HFFc6 (cell line): ENCODE measurements around the gene NLK. TPM values are rescaled to one million over a fixed set of nuclear protein-coding genes. Genes with fewer than 3 reads are reported as not detected.
A peak's percentile ranks its signal among the peaks of the same experiment; 100 is the strongest.

Experiments used
- DNase-seq: peaks from one replicate; pipeline ENCODE4 v3.0.0-alpha.2; 2018
- H3K27ac Mint-ChIP-seq: 2 replicates; pipeline ENCODE4 v1.8.0; 2020; ENCODE audit warnings: mild to moderate bottlenecking, mixed read lengths
- H3K27me3 Mint-ChIP-seq: 2 replicates; pipeline ENCODE4 v1.8.0; 2021; ENCODE audit warnings: mild to moderate bottlenecking, moderate library complexity, mixed read lengths; ENCODE audit not compliant: insufficient read depth
- H3K36me3 Mint-ChIP-seq: 2 replicates; pipeline ENCODE4 v1.8.0; 2021; ENCODE audit warnings: low read depth, mixed read lengths
- H3K4me1 Mint-ChIP-seq: 2 replicates; pipeline ENCODE4 v1.8.0; 2020; ENCODE audit warnings: low read depth, mixed read lengths
- H3K4me3 Mint-ChIP-seq: 2 replicates; pipeline ENCODE4 v1.8.0; 2020; ENCODE audit warnings: mild to moderate bottlenecking, moderate library complexity, mixed read lengths
- H3K9me3 Mint-ChIP-seq: 2 replicates; pipeline ENCODE4 v1.8.0; 2020; ENCODE audit warnings: mild to moderate bottlenecking, mixed read lengths
- total RNA-seq, 6 experiments: library from RNA; stranded (reverse); fragmentation: NEBNext Ultra II Directional; extraction: Animal tissue kit (Norgen Biotek cat#: 25700); gene quantifications; 2 replicates in 1 of 6; 3 replicates in 5 of 6; pipeline ENCODE4 v1.2.3, GENCODE V29; 2021
- TF ChIP-seq, protein P1 (sequence below): fragments of 200-600 bp; sonication (generic); IDR thresholded peaks from 2 replicates; pipeline ENCODE4 v1.5.0; 2021; ENCODE audit warnings: antibody characterized with exemption, mild to moderate bottlenecking

Gene NLK
- total RNA-seq, 6 experiments from 2014 or later, result 18.5 to 25.3 (median 22.1) TPM

DNA sequence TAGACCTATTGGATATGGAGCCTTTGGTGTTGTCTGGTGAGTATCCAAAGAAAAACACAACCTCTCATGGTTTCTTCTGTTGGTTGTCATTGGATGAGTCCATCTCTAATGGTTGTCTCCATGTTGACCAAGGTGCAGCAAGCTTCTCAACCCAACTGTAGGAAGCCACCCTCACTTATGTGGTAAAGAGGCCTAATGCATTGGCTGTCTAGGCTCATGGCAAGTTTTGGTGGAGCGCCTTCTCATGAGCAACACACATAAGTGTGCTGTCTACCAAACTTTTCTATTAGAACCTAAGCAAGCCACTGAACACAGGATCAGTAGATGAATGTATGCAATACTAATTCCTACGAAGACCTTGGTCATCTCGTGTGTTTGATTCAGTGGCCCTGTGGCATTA lies 819 bp downstream of the NLK start:
- H3K9me3 Mint-ChIP-seq, result peaks cover 9% of the 10 kb centered on the region; the same call in 1 of the 2 replicates
- H3K36me3 Mint-ChIP-seq, result peaks cover 57% of the 10 kb centered on the region
- peaks cover 6% of the 10 kb centered on the region for H3K27me3 Mint-ChIP-seq
- TF ChIP-seq, protein P1, sequence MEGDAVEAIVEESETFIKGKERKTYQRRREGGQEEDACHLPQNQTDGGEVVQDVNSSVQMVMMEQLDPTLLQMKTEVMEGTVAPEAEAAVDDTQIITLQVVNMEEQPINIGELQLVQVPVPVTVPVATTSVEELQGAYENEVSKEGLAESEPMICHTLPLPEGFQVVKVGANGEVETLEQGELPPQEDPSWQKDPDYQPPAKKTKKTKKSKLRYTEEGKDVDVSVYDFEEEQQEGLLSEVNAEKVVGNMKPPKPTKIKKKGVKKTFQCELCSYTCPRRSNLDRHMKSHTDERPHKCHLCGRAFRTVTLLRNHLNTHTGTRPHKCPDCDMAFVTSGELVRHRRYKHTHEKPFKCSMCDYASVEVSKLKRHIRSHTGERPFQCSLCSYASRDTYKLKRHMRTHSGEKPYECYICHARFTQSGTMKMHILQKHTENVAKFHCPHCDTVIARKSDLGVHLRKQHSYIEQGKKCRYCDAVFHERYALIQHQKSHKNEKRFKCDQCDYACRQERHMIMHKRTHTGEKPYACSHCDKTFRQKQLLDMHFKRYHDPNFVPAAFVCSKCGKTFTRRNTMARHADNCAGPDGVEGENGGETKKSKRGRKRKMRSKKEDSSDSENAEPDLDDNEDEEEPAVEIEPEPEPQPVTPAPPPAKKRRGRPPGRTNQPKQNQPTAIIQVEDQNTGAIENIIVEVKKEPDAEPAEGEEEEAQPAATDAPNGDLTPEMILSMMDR, result no peak
- H3K4me3 Mint-ChIP-seq, result peak overlapping the region; percentile 92
- peaks cover 90% of the 10 kb centered on the region for H3K4me1 Mint-ChIP-seq
- peak overlapping the region; percentile 36; the same call in 1 of the 2 replicates for H3K27ac Mint-ChIP-seq
- DNase-seq, result no peak

DNA sequence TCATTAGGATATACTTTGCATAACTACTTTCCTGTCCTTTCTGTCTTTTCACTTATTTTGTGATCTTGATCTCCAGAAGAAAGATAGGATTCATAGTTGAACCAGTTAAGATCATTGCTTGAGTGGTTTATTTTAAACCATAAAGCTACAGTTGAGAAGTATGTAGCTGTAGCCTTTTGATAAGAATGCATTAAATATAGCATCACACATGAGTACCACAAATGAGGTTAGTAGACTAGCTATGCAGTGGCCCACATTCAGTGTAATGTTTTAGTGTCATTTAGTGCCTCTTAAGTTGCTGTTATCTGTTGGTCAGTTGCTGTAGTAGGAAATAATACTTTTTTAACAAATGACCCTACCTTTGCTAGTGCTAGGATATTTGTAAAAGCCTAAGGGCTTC lies 1.3 kb downstream of the NLK start:
- H3K27ac Mint-ChIP-seq, result no peak overlapping the region; the same call in 1 of the 2 replicates
- TF ChIP-seq, protein P1, result no peak
- peaks cover 9% of the 10 kb centered on the region; the same call in 1 of the 2 replicates for H3K9me3 Mint-ChIP-seq
- H3K4me1 Mint-ChIP-seq, result peaks cover 87% of the 10 kb centered on the region
- H3K36me3 Mint-ChIP-seq, result peaks cover 58% of the 10 kb centered on the region
- peak overlapping the region; percentile 92 for H3K4me3 Mint-ChIP-seq
- no peak for DNase-seq
- H3K27me3 Mint-ChIP-seq, result peaks cover 6% of the 10 kb centered on the region

DNA sequence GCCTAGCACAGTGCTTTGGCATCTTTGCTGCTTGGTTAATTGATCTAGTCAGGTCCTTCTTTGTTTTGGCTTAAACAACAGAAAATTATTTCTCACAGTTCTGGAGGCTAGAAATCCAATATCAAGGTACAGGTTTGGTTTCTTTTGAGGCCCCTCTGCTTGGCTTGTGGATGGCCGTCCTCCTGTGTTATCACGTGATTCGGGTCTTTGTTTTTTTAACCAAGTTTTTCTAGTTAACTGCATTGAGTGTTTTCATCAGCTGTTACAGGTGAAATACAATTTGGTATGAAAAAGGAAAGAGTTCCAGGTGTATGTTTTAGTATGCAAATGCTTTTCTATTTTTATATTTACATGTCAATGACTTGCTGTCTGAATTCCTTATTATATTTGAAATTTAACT lies 2.8 kb downstream of the NLK start:
- H3K4me3 Mint-ChIP-seq, result peak overlapping the region; percentile 92
- H3K4me1 Mint-ChIP-seq, result peaks cover 83% of the 10 kb centered on the region
- TF ChIP-seq, protein P1, result no peak
- peaks cover 61% of the 10 kb centered on the region for H3K36me3 Mint-ChIP-seq
- H3K27me3 Mint-ChIP-seq, result peaks cover 6% of the 10 kb centered on the region; the same call in 1 of the 2 replicates
- peaks cover 5% of the 10 kb centered on the region; the same call in 1 of the 2 replicates for H3K9me3 Mint-ChIP-seq
- H3K27ac Mint-ChIP-seq, result no peak overlapping the region
- DNase-seq, result no peak

DNA sequence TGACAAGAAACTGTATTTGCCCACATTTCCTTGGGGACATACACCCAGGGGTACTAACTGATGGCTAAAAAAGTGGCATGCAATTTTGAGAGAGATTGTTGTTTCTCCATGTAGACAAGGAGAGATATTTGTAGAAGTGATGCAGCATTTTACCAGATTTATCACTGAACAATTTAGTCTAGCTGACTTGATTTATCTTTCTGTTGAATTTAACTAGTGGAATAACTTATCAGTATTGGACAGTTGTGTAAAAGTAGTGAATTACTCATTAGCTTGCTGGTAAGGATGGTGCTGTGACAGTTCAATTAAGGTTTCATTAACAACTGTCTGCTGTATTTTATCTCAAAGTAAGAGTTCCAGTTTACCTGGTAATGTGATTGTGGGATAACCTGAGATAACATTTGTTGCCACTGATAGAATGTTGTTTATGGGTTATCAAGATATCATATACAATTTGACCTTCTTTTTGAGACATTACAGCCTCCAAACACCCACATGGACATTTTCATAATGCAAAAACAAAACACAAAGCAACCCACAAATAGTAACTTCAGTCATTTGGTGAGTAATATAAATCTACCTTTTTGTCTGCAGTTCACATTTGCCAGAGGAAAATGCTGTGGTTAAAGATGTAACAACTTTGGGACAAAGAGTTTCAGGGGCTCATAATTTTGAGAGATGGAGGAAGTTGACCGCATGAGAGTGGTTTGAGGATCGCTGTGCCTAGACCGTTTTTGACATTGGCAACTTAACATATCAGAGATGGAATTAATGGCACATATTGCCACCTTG lies 3.8 kb downstream of the NLK start:
- H3K27ac Mint-ChIP-seq, result no peak overlapping the region
- peaks cover 3% of the 10 kb centered on the region; the same call in 1 of the 2 replicates for H3K27me3 Mint-ChIP-seq
- no peaks in the 10 kb centered on the region for H3K9me3 Mint-ChIP-seq
- DNase-seq, result no peak
- peaks cover 79% of the 10 kb centered on the region for H3K4me1 Mint-ChIP-seq
- H3K4me3 Mint-ChIP-seq, result peak overlapping the region; percentile 92
- TF ChIP-seq, protein P1, result no peak
- H3K36me3 Mint-ChIP-seq, result peaks cover 56% of the 10 kb centered on the region

DNA sequence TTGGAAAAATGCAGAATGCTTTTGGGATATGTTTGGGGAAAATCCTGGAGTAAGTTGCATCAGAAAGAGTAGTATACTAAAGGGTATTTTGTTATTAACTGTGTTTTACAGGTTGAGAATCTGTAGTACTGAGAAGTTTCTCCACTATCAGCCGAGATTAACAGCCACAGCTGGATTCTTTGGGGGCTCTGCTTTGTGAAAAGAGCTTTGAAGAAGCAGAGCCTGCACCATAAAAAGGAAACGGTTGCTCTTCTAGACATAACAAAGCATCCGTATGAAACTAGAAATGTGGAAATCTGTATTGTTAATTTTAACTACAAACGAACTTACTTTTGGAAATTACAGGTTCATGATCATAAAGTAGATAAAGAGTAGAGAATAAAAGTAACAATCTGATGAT lies 5.3 kb downstream of the NLK start:
- Mint-ChIP-seq H3K9me3 (no peaks in the 10 kb centered on the region), H3K27ac (no peak overlapping the region), H3K4me1 (peaks cover 85% of the 10 kb centered on the region), H3K4me3 (no peak overlapping the region), H3K27me3 (no peaks in the 10 kb centered on the region), H3K36me3 (peaks cover 50% of the 10 kb centered on the region)
- no peak for DNase-seq
- TF ChIP-seq, protein P1, result no peak
